Measurements from ENCODE around the gene ABR.

GRCh38 chr17:1162116-1162855, 17.5 kb downstream of the ABR start:
- TF ChIP-seq EZH2 (IDR thresholded peaks at IDR 0.05; ENCODE audit: borderline replicate concordance, low read depth, low read length, severe bottlenecking) (no peak), CTCF (IDR thresholded peaks at IDR 0.05; ENCODE audit: borderline replicate concordance, extremely low read depth, low read length, poor library complexity, severe bottlenecking) (no peak)

Data from DND-41 (cell line).